ENCODE data around the gene ARHGAP26. TPM values are rescaled to one million over a fixed set of nuclear protein-coding genes. Genes with fewer than 3 reads are reported as not detected.

Gene ARHGAP26
- total and polyA plus RNA-seq, 2 donors (not counting 1 experiment from before 2014, with no cell fraction given) = 4.1 to 6.8 TPM

DNA sequence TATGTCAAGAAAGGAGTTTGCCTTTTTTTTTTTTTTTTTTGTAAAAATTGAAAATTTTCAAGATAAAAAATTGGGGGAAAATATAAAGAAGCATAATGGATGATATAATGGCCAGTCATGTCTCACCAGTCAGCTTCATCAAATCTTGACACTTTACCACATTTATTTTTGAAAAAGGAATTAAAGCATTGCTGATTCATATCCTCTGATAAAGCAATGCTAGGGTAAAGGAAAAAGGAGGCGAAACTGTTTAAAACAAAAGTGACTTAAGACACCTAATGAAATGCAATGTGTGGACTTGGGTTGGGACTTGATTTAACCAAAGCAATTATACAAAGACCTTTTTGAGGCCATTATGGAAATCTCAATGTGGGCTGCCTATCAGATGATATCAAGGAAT, 208.5 kb downstream of the ARHGAP26 start:
- TF ChIP-seq EZH2 (IDR thresholded peaks at IDR 0.05; ENCODE audit: low read length, missing control alignments) = no peak
- TF ChIP-seq, protein P1, sequence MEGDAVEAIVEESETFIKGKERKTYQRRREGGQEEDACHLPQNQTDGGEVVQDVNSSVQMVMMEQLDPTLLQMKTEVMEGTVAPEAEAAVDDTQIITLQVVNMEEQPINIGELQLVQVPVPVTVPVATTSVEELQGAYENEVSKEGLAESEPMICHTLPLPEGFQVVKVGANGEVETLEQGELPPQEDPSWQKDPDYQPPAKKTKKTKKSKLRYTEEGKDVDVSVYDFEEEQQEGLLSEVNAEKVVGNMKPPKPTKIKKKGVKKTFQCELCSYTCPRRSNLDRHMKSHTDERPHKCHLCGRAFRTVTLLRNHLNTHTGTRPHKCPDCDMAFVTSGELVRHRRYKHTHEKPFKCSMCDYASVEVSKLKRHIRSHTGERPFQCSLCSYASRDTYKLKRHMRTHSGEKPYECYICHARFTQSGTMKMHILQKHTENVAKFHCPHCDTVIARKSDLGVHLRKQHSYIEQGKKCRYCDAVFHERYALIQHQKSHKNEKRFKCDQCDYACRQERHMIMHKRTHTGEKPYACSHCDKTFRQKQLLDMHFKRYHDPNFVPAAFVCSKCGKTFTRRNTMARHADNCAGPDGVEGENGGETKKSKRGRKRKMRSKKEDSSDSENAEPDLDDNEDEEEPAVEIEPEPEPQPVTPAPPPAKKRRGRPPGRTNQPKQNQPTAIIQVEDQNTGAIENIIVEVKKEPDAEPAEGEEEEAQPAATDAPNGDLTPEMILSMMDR (conservative IDR thresholded peaks at IDR 0.05 in 1 of 2, IDR thresholded peaks at IDR 0.05 in 1 of 2; ENCODE audit: low read depth in 1 of 2, low read length in 2 of 2) = no peak
- H3K79me2 ChIP-seq (ENCODE audit: control insufficient read depth, insufficient read depth, low read length) = no peaks in the 10 kb centered on the region
- H3K4me3 ChIP-seq (replicated peaks in 1 of 4; ENCODE audit: control extremely low read depth in 1 of 4, insufficient read depth in 1 of 4, low read depth in 3 of 4, low read length in 4 of 4) = no peak overlapping the region
- no peak overlapping the region for H3K9ac ChIP-seq (ENCODE audit: insufficient read depth, low read length)
- H4K20me1 ChIP-seq (ENCODE audit: control insufficient read depth, extremely low read depth, insufficient read depth, low read length) = no peaks in the 10 kb centered on the region
- no peaks in the 10 kb centered on the region for H3K27me3 ChIP-seq (ENCODE audit: control insufficient read depth, insufficient read depth, low read length)
- no peaks in the 10 kb centered on the region for H3K9me3 ChIP-seq (ENCODE audit: control insufficient read depth, insufficient read depth, low read depth, low read length)
- H2AFZ ChIP-seq (ENCODE audit: low read length) = no peak overlapping the region
- no peak overlapping the region for H3K4me2 ChIP-seq (ENCODE audit: extremely low read depth, insufficient read depth, low read length)
- peaks cover 19% of the 10 kb centered on the region for H3K4me1 ChIP-seq (ENCODE audit: control insufficient read depth, extremely low read depth, insufficient read depth, low read length)
- no peaks in the 10 kb centered on the region for H3K36me3 ChIP-seq (ENCODE audit: control insufficient read depth, insufficient read depth, low read length)
- H3K27ac ChIP-seq (ENCODE audit: insufficient read depth, low read length) = no peak overlapping the region
- DNase-seq (ENCODE audit: low read depth in 2 of 2) = peak in 1 of 2 donors; percentile 63

DNA sequence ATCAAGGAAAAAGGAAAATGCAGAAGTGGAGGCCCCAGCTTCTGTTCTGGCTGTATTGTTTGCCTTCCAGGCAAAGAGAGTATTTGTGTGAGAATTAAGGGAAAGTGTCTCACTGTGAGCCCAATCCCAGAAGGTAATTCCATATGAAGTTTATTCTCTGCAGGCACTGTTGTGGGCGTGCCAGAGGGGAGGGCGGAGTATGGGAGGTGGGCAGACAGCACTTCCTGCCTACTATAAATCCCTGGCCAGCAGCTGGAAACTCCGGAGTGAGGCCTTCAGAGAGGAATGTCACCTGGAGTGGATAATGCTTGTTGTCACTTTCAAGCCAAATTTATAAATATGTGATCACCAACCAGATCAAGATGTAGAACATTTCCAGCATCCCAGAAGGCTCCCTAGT, 209.5 kb downstream of the ARHGAP26 start:
- Histone ChIP-seq H3K4me2 (ENCODE audit: extremely low read depth, insufficient read depth, low read length) (no peak overlapping the region), H3K79me2 (ENCODE audit: control insufficient read depth, insufficient read depth, low read length) (no peaks in the 10 kb centered on the region), H3K36me3 (ENCODE audit: control insufficient read depth, insufficient read depth, low read length) (no peaks in the 10 kb centered on the region), H3K9me3 (ENCODE audit: control insufficient read depth, insufficient read depth, low read depth, low read length) (no peaks in the 10 kb centered on the region), H4K20me1 (ENCODE audit: control insufficient read depth, extremely low read depth, insufficient read depth, low read length) (no peaks in the 10 kb centered on the region), H2AFZ (ENCODE audit: low read length) (no peak overlapping the region), H3K27ac (ENCODE audit: insufficient read depth, low read length) (no peak overlapping the region), H3K4me3 (replicated peaks in 1 of 4; ENCODE audit: control extremely low read depth in 1 of 4, insufficient read depth in 1 of 4, low read depth in 3 of 4, low read length in 4 of 4) (no peak overlapping the region), H3K4me1 (ENCODE audit: control insufficient read depth, extremely low read depth, insufficient read depth, low read length) (peaks cover 19% of the 10 kb centered on the region), H3K9ac (ENCODE audit: insufficient read depth, low read length) (no peak overlapping the region), H3K27me3 (ENCODE audit: control insufficient read depth, insufficient read depth, low read length) (no peaks in the 10 kb centered on the region)
- DNase-seq (ENCODE audit: low read depth in 2 of 2) = peak in 1 of 2 donors; percentile 13
- TF ChIP-seq, protein P1 (conservative IDR thresholded peaks at IDR 0.05 in 1 of 2, IDR thresholded peaks at IDR 0.05 in 1 of 2; ENCODE audit: low read depth in 1 of 2, low read length in 2 of 2) = no peak
- TF ChIP-seq EZH2 (IDR thresholded peaks at IDR 0.05; ENCODE audit: low read length, missing control alignments) = no peak

DNA sequence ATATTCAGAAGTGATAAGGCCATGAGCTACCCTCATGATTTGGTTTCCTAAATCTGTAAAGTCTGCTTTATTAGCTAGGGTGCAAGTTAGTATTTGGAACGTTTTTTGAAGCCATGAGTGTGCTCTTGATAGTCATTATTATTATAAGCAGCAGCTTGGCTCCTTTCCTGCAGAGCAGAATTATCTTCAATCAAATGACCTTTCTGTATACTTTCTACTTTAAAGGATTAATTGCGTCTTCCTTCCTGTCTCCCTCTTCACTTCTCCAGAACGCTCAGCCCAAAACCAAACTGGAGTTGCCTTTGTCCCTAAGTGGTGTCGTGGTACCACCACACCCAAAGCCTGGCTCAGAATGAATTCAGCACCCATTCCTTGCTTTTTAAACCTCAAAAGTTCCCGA, 211.3 kb downstream of the ARHGAP26 start:
- H3K4me1 ChIP-seq (ENCODE audit: control insufficient read depth, extremely low read depth, insufficient read depth, low read length) = peaks cover 19% of the 10 kb centered on the region

More for the DNA sequence above, 211.3 kb downstream of the ARHGAP26 start:
- H3K9me3 ChIP-seq (ENCODE audit: control insufficient read depth, insufficient read depth, low read depth, low read length) = no peaks in the 10 kb centered on the region
- no peak overlapping the region for H3K9ac ChIP-seq (ENCODE audit: insufficient read depth, low read length)
- peak overlapping the region; percentile 68 for H3K27ac ChIP-seq (ENCODE audit: insufficient read depth, low read length)
- no peaks in the 10 kb centered on the region for H3K27me3 ChIP-seq (ENCODE audit: control insufficient read depth, insufficient read depth, low read length)
- TF ChIP-seq, protein P1 (conservative IDR thresholded peaks at IDR 0.05 in 1 of 2, IDR thresholded peaks at IDR 0.05 in 1 of 2; ENCODE audit: low read depth in 1 of 2, low read length in 2 of 2) = no peak
- TF ChIP-seq EZH2 (IDR thresholded peaks at IDR 0.05; ENCODE audit: low read length, missing control alignments) = no peak
- H2AFZ ChIP-seq (ENCODE audit: low read length) = peak overlapping the region; percentile 22
- H3K4me2 ChIP-seq (ENCODE audit: extremely low read depth, insufficient read depth, low read length) = peak overlapping the region; percentile 68
- H4K20me1 ChIP-seq (ENCODE audit: control insufficient read depth, extremely low read depth, insufficient read depth, low read length) = no peaks in the 10 kb centered on the region
- H3K4me3 ChIP-seq (replicated peaks in 1 of 4; ENCODE audit: control extremely low read depth in 1 of 4, insufficient read depth in 1 of 4, low read depth in 3 of 4, low read length in 4 of 4) = no peak overlapping the region
- no peaks in the 10 kb centered on the region for H3K79me2 ChIP-seq (ENCODE audit: control insufficient read depth, insufficient read depth, low read length)
- H3K36me3 ChIP-seq (ENCODE audit: control insufficient read depth, insufficient read depth, low read length) = no peaks in the 10 kb centered on the region
- peak in 1 of 2 donors; percentile 36 for DNase-seq (ENCODE audit: low read depth in 2 of 2)
